ENCODE measurements around the gene PPFIBP1.

The PPFIBP1 gene

GRCh38 chr12:27530157-27530922, 6.3 kb downstream of the PPFIBP1 start:
- no peak for TF ChIP-seq CTCF (IDR thresholded peaks at IDR 0.05; ENCODE audit: poor library complexity, severe bottlenecking)
- H3K9me3 ChIP-seq (ENCODE audit: severe bottlenecking): no peaks in the 10 kb centered on the region
- DNase-seq (ENCODE audit: low spot score): no peak
- no peaks in the 10 kb centered on the region for H3K36me3 ChIP-seq (ENCODE audit: low read depth)
- ATAC-seq (ENCODE audit: low read depth): no peak
- no peaks in the 10 kb centered on the region for H3K27me3 ChIP-seq (ENCODE audit: insufficient read depth, poor library complexity, severe bottlenecking)
- H3K4me1 ChIP-seq (ENCODE audit: insufficient read depth, poor library complexity, severe bottlenecking): no peaks in the 10 kb centered on the region
- H3K4me3 ChIP-seq (ENCODE audit: severe bottlenecking): no peak overlapping the region
- H3K27ac ChIP-seq (ENCODE audit: poor library complexity, severe bottlenecking): no peak overlapping the region

- no peak for TF ChIP-seq CTCF (IDR thresholded peaks at IDR 0.05; ENCODE audit: poor library complexity, severe bottlenecking)
- no peak overlapping the region for H3K27ac ChIP-seq (ENCODE audit: poor library complexity, severe bottlenecking)
Measured at GRCh38 chr12:27531896-27532295, 7.9 kb downstream of the PPFIBP1 start.

GRCh38 chr12:27534060-27534764, 10.2 kb downstream of the PPFIBP1 start:
- Histone ChIP-seq H3K36me3 (ENCODE audit: low read depth) (no peaks in the 10 kb centered on the region), H3K9me3 (ENCODE audit: severe bottlenecking) (no peaks in the 10 kb centered on the region), H3K27me3 (ENCODE audit: insufficient read depth, poor library complexity, severe bottlenecking) (no peaks in the 10 kb centered on the region), H3K4me3 (ENCODE audit: severe bottlenecking) (no peak overlapping the region), H3K4me1 (ENCODE audit: insufficient read depth, poor library complexity, severe bottlenecking) (no peaks in the 10 kb centered on the region), H3K27ac (ENCODE audit: poor library complexity, severe bottlenecking) (no peak overlapping the region)
- no peak for TF ChIP-seq CTCF (IDR thresholded peaks at IDR 0.05; ENCODE audit: poor library complexity, severe bottlenecking)
- ATAC-seq (ENCODE audit: low read depth) (no peak), DNase-seq (ENCODE audit: low spot score) (no peak)

More at GRCh38 chr12:27531896-27532295, 7.9 kb downstream of the PPFIBP1 start:
- H3K4me1 ChIP-seq (ENCODE audit: insufficient read depth, poor library complexity, severe bottlenecking): no peaks in the 10 kb centered on the region
- no peak for ATAC-seq (ENCODE audit: low read depth)
- no peak overlapping the region for H3K4me3 ChIP-seq (ENCODE audit: severe bottlenecking)
- H3K36me3 ChIP-seq (ENCODE audit: low read depth): no peaks in the 10 kb centered on the region
- H3K9me3 ChIP-seq (ENCODE audit: severe bottlenecking): no peaks in the 10 kb centered on the region
- H3K27me3 ChIP-seq (ENCODE audit: insufficient read depth, poor library complexity, severe bottlenecking): no peaks in the 10 kb centered on the region
- DNase-seq (ENCODE audit: low spot score): no peak

GRCh38 chr12:27534765-27535161, 10.8 kb downstream of the PPFIBP1 start:
- no peak overlapping the region for H3K27ac ChIP-seq (ENCODE audit: poor library complexity, severe bottlenecking)
- TF ChIP-seq CTCF (IDR thresholded peaks at IDR 0.05; ENCODE audit: poor library complexity, severe bottlenecking): no peak
- no peak for ATAC-seq (ENCODE audit: low read depth)

GRCh38 chr12:27535318-27535717, 11.3 kb downstream of the PPFIBP1 start:
- Histone ChIP-seq H3K9me3 (ENCODE audit: severe bottlenecking) (no peaks in the 10 kb centered on the region), H3K27me3 (ENCODE audit: insufficient read depth, poor library complexity, severe bottlenecking) (no peaks in the 10 kb centered on the region), H3K36me3 (ENCODE audit: low read depth) (no peaks in the 10 kb centered on the region), H3K4me1 (ENCODE audit: insufficient read depth, poor library complexity, severe bottlenecking) (no peaks in the 10 kb centered on the region), H3K27ac (ENCODE audit: poor library complexity, severe bottlenecking) (no peak overlapping the region), H3K4me3 (ENCODE audit: severe bottlenecking) (no peak overlapping the region)
- DNase-seq (ENCODE audit: low spot score): no peak
- TF ChIP-seq CTCF (IDR thresholded peaks at IDR 0.05; ENCODE audit: poor library complexity, severe bottlenecking): no peak
- ATAC-seq (ENCODE audit: low read depth): no peak

More at GRCh38 chr12:27534765-27535161, 10.8 kb downstream of the PPFIBP1 start:
- no peak overlapping the region for H3K4me3 ChIP-seq (ENCODE audit: severe bottlenecking)
- no peaks in the 10 kb centered on the region for H3K36me3 ChIP-seq (ENCODE audit: low read depth)
- H3K27me3 ChIP-seq (ENCODE audit: insufficient read depth, poor library complexity, severe bottlenecking): no peaks in the 10 kb centered on the region
- DNase-seq (ENCODE audit: low spot score): no peak
- H3K9me3 ChIP-seq (ENCODE audit: severe bottlenecking): no peaks in the 10 kb centered on the region
- no peaks in the 10 kb centered on the region for H3K4me1 ChIP-seq (ENCODE audit: insufficient read depth, poor library complexity, severe bottlenecking)

Measured in RWPE2 (cell line).